Endothelial cell (in vitro differentiated cells): ENCODE data around the gene PRKG1. TPM values are rescaled to one million over a fixed set of nuclear protein-coding genes. Genes with fewer than 3 reads are reported as not detected.

Experiments
- DNase-seq: peaks from one replicate; pipeline ENCODE4 v3.0.0; 2021; ENCODE audit warnings: low spot score
- H3K27ac Mint-ChIP-seq: one replicate; pipeline ENCODE4 v1.8.0; 2021; ENCODE audit warnings: mixed read lengths, inconsistent platforms; ENCODE audit not compliant: unreplicated experiment
- H3K27me3 Mint-ChIP-seq: one replicate; pipeline ENCODE4 v1.8.0; 2021; ENCODE audit warnings: mild to moderate bottlenecking, moderate library complexity, mixed read lengths, inconsistent platforms; ENCODE audit not compliant: unreplicated experiment
- H3K36me3 Mint-ChIP-seq: one replicate; pipeline ENCODE4 v1.8.0; 2021; ENCODE audit warnings: mild to moderate bottlenecking, low read depth, mixed read lengths, inconsistent platforms; ENCODE audit not compliant: unreplicated experiment
- H3K4me1 Mint-ChIP-seq: one replicate; pipeline ENCODE4 v1.8.0; 2021; ENCODE audit warnings: mild to moderate bottlenecking, mixed read lengths, inconsistent platforms; ENCODE audit not compliant: unreplicated experiment
- H3K4me3 Mint-ChIP-seq: one replicate; pipeline ENCODE4 v1.8.0; 2021; ENCODE audit warnings: mild to moderate bottlenecking, mixed read lengths, inconsistent platforms; ENCODE audit not compliant: unreplicated experiment
- H3K9me3 Mint-ChIP-seq: one replicate; pipeline ENCODE4 v1.8.0; 2021; ENCODE audit warnings: mixed read lengths, inconsistent platforms; ENCODE audit not compliant: unreplicated experiment
- total RNA-seq: library from RNA; stranded (reverse); fragmentation: NEBNext Ultra II Directional; extraction: Animal tissue kit (Norgen Biotek cat#: 25700); gene quantifications from one replicate; pipeline ENCODE4 v1.2.1, GENCODE V29; 2021; ENCODE audit not compliant: unreplicated experiment
- TF ChIP-seq, protein P1 (sequence below): fragments of 200-600 bp; sonication (generic); IDR thresholded peaks from one replicate; pipeline ENCODE4 v1.5.0; 2021; ENCODE audit warnings: antibody characterized with exemption; ENCODE audit not compliant: unreplicated experiment

PRKG1 gene
- total RNA-seq, 1 donor from 2014 or later = 10.7 TPM

DNA sequence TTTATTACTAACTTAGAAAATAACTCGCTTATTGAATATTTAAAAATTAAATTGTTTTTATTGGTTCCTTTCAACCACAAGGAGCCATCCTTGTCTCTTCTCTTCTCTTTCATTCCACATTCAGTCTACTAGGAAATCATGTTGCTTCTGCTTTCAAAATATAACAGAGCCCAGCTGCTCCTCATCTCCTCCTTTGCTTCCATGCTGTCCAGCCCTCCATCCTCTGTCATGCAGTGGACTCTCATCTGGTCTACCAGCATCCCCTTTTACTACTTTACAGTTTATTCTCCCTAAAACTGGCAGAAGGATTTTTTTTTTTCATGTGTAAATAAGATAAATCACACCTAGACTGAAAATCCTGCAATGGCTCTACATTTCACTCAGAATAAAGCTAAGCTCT is 823.3 kb downstream of the PRKG1 start:
- no peaks in the 10 kb centered on the region for H3K36me3 Mint-ChIP-seq
- H3K27ac Mint-ChIP-seq = no peak overlapping the region
- no peaks in the 10 kb centered on the region for H3K4me1 Mint-ChIP-seq
- H3K27me3 Mint-ChIP-seq = no peaks in the 10 kb centered on the region
- no peak for DNase-seq
- TF ChIP-seq, protein P1, sequence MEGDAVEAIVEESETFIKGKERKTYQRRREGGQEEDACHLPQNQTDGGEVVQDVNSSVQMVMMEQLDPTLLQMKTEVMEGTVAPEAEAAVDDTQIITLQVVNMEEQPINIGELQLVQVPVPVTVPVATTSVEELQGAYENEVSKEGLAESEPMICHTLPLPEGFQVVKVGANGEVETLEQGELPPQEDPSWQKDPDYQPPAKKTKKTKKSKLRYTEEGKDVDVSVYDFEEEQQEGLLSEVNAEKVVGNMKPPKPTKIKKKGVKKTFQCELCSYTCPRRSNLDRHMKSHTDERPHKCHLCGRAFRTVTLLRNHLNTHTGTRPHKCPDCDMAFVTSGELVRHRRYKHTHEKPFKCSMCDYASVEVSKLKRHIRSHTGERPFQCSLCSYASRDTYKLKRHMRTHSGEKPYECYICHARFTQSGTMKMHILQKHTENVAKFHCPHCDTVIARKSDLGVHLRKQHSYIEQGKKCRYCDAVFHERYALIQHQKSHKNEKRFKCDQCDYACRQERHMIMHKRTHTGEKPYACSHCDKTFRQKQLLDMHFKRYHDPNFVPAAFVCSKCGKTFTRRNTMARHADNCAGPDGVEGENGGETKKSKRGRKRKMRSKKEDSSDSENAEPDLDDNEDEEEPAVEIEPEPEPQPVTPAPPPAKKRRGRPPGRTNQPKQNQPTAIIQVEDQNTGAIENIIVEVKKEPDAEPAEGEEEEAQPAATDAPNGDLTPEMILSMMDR = no peak
- no peak overlapping the region for H3K4me3 Mint-ChIP-seq
- no peaks in the 10 kb centered on the region for H3K9me3 Mint-ChIP-seq

DNA sequence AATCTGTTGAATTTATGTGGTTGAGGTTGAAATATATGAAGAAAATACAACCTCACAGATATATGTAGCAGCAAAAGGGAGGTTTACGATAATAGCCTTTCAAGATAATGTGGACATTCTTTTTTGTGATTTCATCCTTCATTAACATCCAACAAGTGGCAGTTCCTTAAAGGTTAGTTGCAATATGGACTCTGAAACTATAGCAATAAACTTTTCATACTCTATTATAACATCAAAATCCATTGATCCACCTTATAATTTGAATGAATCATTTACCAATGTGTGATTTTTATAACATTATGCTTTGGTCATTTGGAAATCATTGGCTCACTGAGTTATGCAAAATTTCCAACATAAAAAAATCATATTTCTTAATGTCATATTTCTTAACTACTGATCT is 825.9 kb downstream of the PRKG1 start:
- H3K27me3 Mint-ChIP-seq = no peaks in the 10 kb centered on the region
- H3K4me1 Mint-ChIP-seq = no peaks in the 10 kb centered on the region
- no peaks in the 10 kb centered on the region for H3K9me3 Mint-ChIP-seq
- TF ChIP-seq, protein P1 = no peak
- DNase-seq = no peak
- no peak overlapping the region for H3K4me3 Mint-ChIP-seq
- no peak overlapping the region for H3K27ac Mint-ChIP-seq
- no peaks in the 10 kb centered on the region for H3K36me3 Mint-ChIP-seq

DNA sequence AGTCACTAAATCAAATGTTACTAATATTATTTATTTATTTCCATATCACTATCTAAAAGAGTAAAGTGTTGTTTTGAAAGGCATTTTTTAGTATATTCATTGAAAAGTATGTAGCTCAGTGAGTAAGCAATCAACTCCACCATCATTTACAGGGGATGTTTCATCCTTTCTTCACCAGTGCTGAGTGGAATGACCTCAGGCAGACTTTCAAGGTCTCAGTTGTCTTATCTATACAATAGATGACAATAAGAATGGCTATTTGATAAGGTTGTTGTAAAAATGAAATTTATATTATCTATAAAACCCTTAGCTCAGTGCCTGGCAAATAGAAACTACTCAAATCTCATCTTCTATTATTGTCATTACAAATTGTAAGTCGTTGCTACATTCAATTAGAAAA is 829.4 kb downstream of the PRKG1 start:
- no peak overlapping the region for H3K4me3 Mint-ChIP-seq
- H3K4me1 Mint-ChIP-seq = peaks cover 7% of the 10 kb centered on the region
- TF ChIP-seq, protein P1 = no peak
- no peaks in the 10 kb centered on the region for H3K36me3 Mint-ChIP-seq
- no peak for DNase-seq
- H3K9me3 Mint-ChIP-seq = no peaks in the 10 kb centered on the region
- no peak overlapping the region for H3K27ac Mint-ChIP-seq
- no peaks in the 10 kb centered on the region for H3K27me3 Mint-ChIP-seq

DNA sequence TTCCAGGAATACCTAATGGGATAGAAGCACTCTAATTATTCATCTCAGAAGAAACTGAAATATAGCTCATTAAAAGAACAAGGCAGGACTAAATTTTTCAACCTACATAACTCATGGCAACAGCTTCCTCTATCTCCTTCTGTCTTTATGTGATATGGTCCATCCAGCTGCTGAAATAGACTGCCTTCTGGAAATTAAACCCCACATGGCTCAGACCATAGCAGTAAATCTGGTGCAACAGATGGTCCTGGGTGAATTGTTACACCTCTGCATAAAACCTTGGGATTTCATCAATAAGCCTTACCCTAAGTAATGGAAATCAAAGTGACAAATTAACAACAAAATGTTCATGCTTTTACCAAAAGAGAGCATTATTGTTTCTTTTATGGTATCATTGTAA is 830.7 kb downstream of the PRKG1 start:
- Mint-ChIP-seq H3K27me3 (peaks cover 1% of the 10 kb centered on the region), H3K36me3 (no peaks in the 10 kb centered on the region), H3K9me3 (no peaks in the 10 kb centered on the region), H3K27ac (no peak overlapping the region), H3K4me3 (no peak overlapping the region), H3K4me1 (peaks cover 20% of the 10 kb centered on the region)
- DNase-seq = no peak
- TF ChIP-seq, protein P1 = no peak

DNA sequence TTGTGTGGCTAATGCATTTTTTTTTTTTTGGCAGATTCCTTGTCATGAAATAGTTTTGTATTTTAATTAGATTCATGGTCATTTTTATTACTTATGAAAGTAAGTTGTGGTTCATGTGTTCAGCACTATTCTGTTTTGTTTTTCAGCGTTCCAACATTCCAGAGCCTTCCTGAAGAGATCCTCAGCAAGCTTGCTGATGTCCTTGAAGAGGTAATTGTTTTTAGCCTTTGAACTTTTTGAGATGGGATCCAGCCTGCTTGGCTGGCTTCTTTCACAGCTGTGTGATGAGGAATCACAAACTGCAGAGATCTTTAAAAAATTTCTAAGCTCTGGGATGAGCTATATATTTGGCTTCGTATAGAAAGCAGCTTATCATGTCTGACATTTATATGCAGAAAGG is 833.1 kb downstream of the PRKG1 start:
- Mint-ChIP-seq H3K9me3 (no peaks in the 10 kb centered on the region), H3K27ac (no peak overlapping the region), H3K36me3 (no peaks in the 10 kb centered on the region), H3K27me3 (peaks cover 1% of the 10 kb centered on the region), H3K4me1 (peaks cover 26% of the 10 kb centered on the region), H3K4me3 (no peak overlapping the region)
- no peak for DNase-seq
- TF ChIP-seq, protein P1 = no peak
